ENCODE results near the gene ATRX.

DNA sequence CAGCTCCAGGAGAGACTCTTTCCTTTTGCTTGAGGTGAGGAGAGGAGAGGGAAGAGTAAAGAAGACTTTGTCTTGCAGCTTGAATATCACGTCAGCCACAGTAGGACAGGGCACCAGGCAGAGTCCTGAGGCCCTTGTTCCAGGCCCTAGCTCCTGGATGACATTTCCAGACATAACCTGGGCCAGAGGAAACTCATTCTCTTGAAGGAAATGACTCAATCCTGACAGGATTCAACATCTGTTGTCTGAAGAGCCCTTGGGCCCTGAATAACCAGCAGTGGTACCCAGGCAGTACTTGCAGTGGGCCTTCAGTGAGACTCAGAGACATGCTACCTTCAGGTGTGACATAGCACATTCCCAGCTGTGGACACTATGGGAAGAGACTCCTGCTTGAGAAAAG is 276.0 kb downstream of the ATRX start:
- TF ChIP-seq EZH2phosphoT487 (IDR thresholded peaks at IDR 0.05) (no peak), EZH2 (IDR thresholded peaks at IDR 0.05) (no peak), CTCF (IDR thresholded peaks at IDR 0.05) (no peak)
